GM04504 (cell line): ENCODE measurements around the gene PARD6B.
A peak's percentile ranks its signal among the peaks of the same experiment; 100 is the strongest.
"Not testable (repeated sequence)": the region's sequence is repeated elsewhere in the genome, so short reads cannot be mapped to it uniquely, and the experiment has no call there.

Source experiments
- DNase-seq: peaks from one replicate; pipeline ENCODE4 v3.0.0-alpha.2; 2012; ENCODE audit warnings: low read depth

The PARD6B gene

GRCh38 chr20:50776122-50776817 is 44.9 kb downstream of the PARD6B start:
- DNase-seq: no peak

- no peak for DNase-seq
Measured at GRCh38 chr20:50777373-50777772, 46.0 kb downstream of the PARD6B start.

GRCh38 chr20:50778994-50779393 is 47.6 kb downstream of the PARD6B start:
- DNase-seq: not testable (repeated sequence)

- DNase-seq: no peak
Measured at GRCh38 chr20:50783390-50783789, 52.0 kb downstream of the PARD6B start.

- DNase-seq: no peak
Measured at GRCh38 chr20:50783903-50784302, 52.5 kb downstream of the PARD6B start.

GRCh38 chr20:50784464-50784863 is 53.1 kb downstream of the PARD6B start:
- no peak for DNase-seq

- no peak for DNase-seq
Measured at GRCh38 chr20:50786703-50787102, 55.3 kb downstream of the PARD6B start.

- DNase-seq: no peak
Measured at GRCh38 chr20:50787181-50787580, 55.8 kb downstream of the PARD6B start.

GRCh38 chr20:50788045-50788991 is 56.9 kb downstream of the PARD6B start:
- peak; percentile 48 for DNase-seq

GRCh38 chr20:50789968-50790650 is 58.7 kb downstream of the PARD6B start:
- DNase-seq: no peak

GRCh38 chr20:50790651-50791277 is 59.4 kb downstream of the PARD6B start:
- DNase-seq: peak; percentile 74

- no peak for DNase-seq
Measured at GRCh38 chr20:50792708-50793574, 61.6 kb downstream of the PARD6B start.

GRCh38 chr20:50793575-50794016 is 62.2 kb downstream of the PARD6B start:
- DNase-seq: not testable (repeated sequence)

GRCh38 chr20:50794181-50794845 is 62.9 kb downstream of the PARD6B start:
- no peak for DNase-seq

- peak; percentile 67 for DNase-seq
Measured at GRCh38 chr20:50794846-50795634, 63.7 kb downstream of the PARD6B start, which contains the start of gene BCAS4. Gene BCAS4 (plus strand): TSS chr20:50795061. CDS start chr20:50795084, 23 bp downstream.

GRCh38 chr20:50797142-50797541 is 65.8 kb downstream of the PARD6B start:
- DNase-seq: no peak

- no peak for DNase-seq
Measured at GRCh38 chr20:50798650-50799049, 67.3 kb downstream of the PARD6B start.

GRCh38 chr20:50799176-50799889 is 68.0 kb downstream of the PARD6B start:
- no peak for DNase-seq
